Nephron progenitor cell (in vitro differentiated cells): ENCODE data around the gene PPBP.

ENCODE experiments used
- DNase-seq: peaks from one replicate; pipeline ENCODE4 v3.0.0; 2021
- H3K27ac Mint-ChIP-seq: 2 replicates; pipeline ENCODE4 v1.8.0; 2021; ENCODE audit warnings: mild to moderate bottlenecking, moderate library complexity, mixed read lengths
- H3K27me3 Mint-ChIP-seq: 2 replicates; pipeline ENCODE4 v1.8.0; 2021; ENCODE audit warnings: mild to moderate bottlenecking, low read depth, mixed read lengths; ENCODE audit not compliant: poor library complexity
- H3K36me3 Mint-ChIP-seq: 2 replicates; pipeline ENCODE4 v1.8.0; 2021; ENCODE audit warnings: low read depth, mixed read lengths
- H3K4me1 Mint-ChIP-seq: 2 replicates; pipeline ENCODE4 v1.8.0; 2021; ENCODE audit warnings: mixed read lengths
- H3K4me3 Mint-ChIP-seq: 2 replicates; pipeline ENCODE4 v1.8.0; 2021; ENCODE audit warnings: mild to moderate bottlenecking, moderate library complexity, mixed read lengths
- H3K9me3 Mint-ChIP-seq: 2 replicates; pipeline ENCODE4 v1.8.0; 2021; ENCODE audit warnings: mild to moderate bottlenecking, moderate library complexity, mixed read lengths
- CTCF ChIP-seq: fragments of 200-600 bp; sonication (generic); IDR thresholded peaks from 2 replicates; pipeline ENCODE4 v1.5.0; 2021; ENCODE audit warnings: antibody characterized with exemption

PPBP gene

GRCh38 chr4:73945140-73945539, 42.9 kb downstream of the PPBP start:
- Mint-ChIP-seq H3K36me3 (no peaks in the 10 kb centered on the region), H3K9me3 (no peaks in the 10 kb centered on the region), H3K4me3 (peak overlapping the region; percentile 79), H3K27me3 (peaks cover 86% of the 10 kb centered on the region), H3K27ac (no peak overlapping the region), H3K4me1 (peaks cover 9% of the 10 kb centered on the region)
- no peak for TF ChIP-seq CTCF
- no peak for DNase-seq

GRCh38 chr4:73944061-73944875, 43.7 kb downstream of the PPBP start:
- Mint-ChIP-seq H3K9me3 (no peaks in the 10 kb centered on the region), H3K36me3 (no peaks in the 10 kb centered on the region), H3K4me1 (peaks cover 9% of the 10 kb centered on the region), H3K27ac (no peak overlapping the region), H3K27me3 (peaks cover 81% of the 10 kb centered on the region), H3K4me3 (peak overlapping the region; percentile 79)
- TF ChIP-seq CTCF: no peak
- DNase-seq: peak; percentile 62

- H3K27me3 Mint-ChIP-seq: peaks cover 75% of the 10 kb centered on the region
- no peak overlapping the region for H3K27ac Mint-ChIP-seq
- TF ChIP-seq CTCF: no peak
- H3K4me3 Mint-ChIP-seq: peak overlapping the region; percentile 79
- peaks cover 9% of the 10 kb centered on the region for H3K4me1 Mint-ChIP-seq
- no peak for DNase-seq
- no peaks in the 10 kb centered on the region for H3K9me3 Mint-ChIP-seq
- H3K36me3 Mint-ChIP-seq: no peaks in the 10 kb centered on the region
These were observed 44.4 kb downstream of the PPBP start for GRCh38 chr4:73943555-73943954.

GRCh38 chr4:73936969-73937368, 51.0 kb downstream of the PPBP start:
- Mint-ChIP-seq H3K4me1 (no peaks in the 10 kb centered on the region), H3K9me3 (no peaks in the 10 kb centered on the region), H3K27me3 (peaks cover 21% of the 10 kb centered on the region), H3K27ac (no peak overlapping the region), H3K4me3 (no peak overlapping the region), H3K36me3 (no peaks in the 10 kb centered on the region)
- DNase-seq: no peak
- no peak for TF ChIP-seq CTCF
